ENCODE results near the gene EPN3.
A peak's percentile ranks its signal among the peaks of the same experiment; 100 is the strongest.

Gene EPN3

GRCh38 chr17:50551433-50551815 lies 18.9 kb downstream of the EPN3 start:
- no peak for DNase-seq

- no peak for DNase-seq
These were observed 19.3 kb downstream of the EPN3 start for GRCh38 chr17:50551884-50552283.

- DNase-seq, result no peak
These were observed 21.7 kb downstream of the EPN3 start for GRCh38 chr17:50554201-50554600.

- no peak for DNase-seq
These were observed 24.3 kb downstream of the EPN3 start for GRCh38 chr17:50556803-50557202.

GRCh38 chr17:50557630-50558029 lies 25.1 kb downstream of the EPN3 start:
- no peak for DNase-seq

- DNase-seq, result no peak
These were observed 25.6 kb downstream of the EPN3 start for GRCh38 chr17:50558091-50558490.

- DNase-seq, result no peak
These were observed 26.0 kb downstream of the EPN3 start for GRCh38 chr17:50558581-50558940.

- peak; percentile 21 to 43 for DNase-seq
These were observed 26.5 kb downstream of the EPN3 start for GRCh38 chr17:50558941-50559614.

GRCh38 chr17:50559674-50560184 lies 27.2 kb downstream of the EPN3 start:
- DNase-seq, result peak; percentile 44 to 55

GRCh38 chr17:50560185-50560824 lies 27.8 kb downstream of the EPN3 start, which contains the start of gene CACNA1G:
TSS of gene CACNA1G (plus strand) at chr17:50560715. CDS start at chr17:50561460, 745 bp downstream.
- peak; percentile 89 to 92 for DNase-seq

GRCh38 chr17:50560931-50561745 lies 28.6 kb downstream of the EPN3 start:
- no peak for DNase-seq

- DNase-seq, result no peak
These were observed 29.2 kb downstream of the EPN3 start for GRCh38 chr17:50561746-50562141.

- no peak for DNase-seq
These were observed 29.9 kb downstream of the EPN3 start for GRCh38 chr17:50562242-50563091.

- no peak for DNase-seq
These were observed 30.6 kb downstream of the EPN3 start for GRCh38 chr17:50563092-50563511.

GRCh38 chr17:50564916-50565315 lies 32.4 kb downstream of the EPN3 start:
- DNase-seq, result no peak

- no peak for DNase-seq
These were observed 33.1 kb downstream of the EPN3 start for GRCh38 chr17:50565402-50566350.

GRCh38 chr17:50566886-50567285 lies 34.4 kb downstream of the EPN3 start:
- no peak for DNase-seq

GRCh38 chr17:50568659-50569058 lies 36.1 kb downstream of the EPN3 start:
- DNase-seq, result no peak

- DNase-seq, result no peak
These were observed 37.1 kb downstream of the EPN3 start for GRCh38 chr17:50569592-50569991.

GRCh38 chr17:50570032-50570431 lies 37.5 kb downstream of the EPN3 start:
- no peak for DNase-seq

GRCh38 chr17:50570528-50570927 lies 38.0 kb downstream of the EPN3 start:
- no peak for DNase-seq
